SK-N-SH treated with all-trans-retinoic acid at 6 μM for 48 hours (cell line): Measurements from ENCODE around the gene CMTM2.
"Not testable (repeated sequence)": the region's sequence is repeated elsewhere in the genome, so short reads cannot be mapped to it uniquely, and the experiment has no call there.

Experiments used
- ATAC-seq: fragments of 200-7000 bp; cut with Tn5 transposase; 3 replicates; pipeline ENCODE4 v1.9.1; 2020; ENCODE audit warnings: mild to moderate bottlenecking, moderate library complexity
- BACH2 ChIP-seq: fragments of 250-450 bp; sonication (Bioruptor Pico); IDR thresholded peaks from 2 replicates; pipeline ENCODE4 v1.9.0; 2021; ENCODE audit warnings: mild to moderate bottlenecking, borderline replicate concordance
- CSDC2 ChIP-seq: fragments of 250-450 bp; sonication (Bioruptor Pico); IDR thresholded peaks from 2 replicates; pipeline ENCODE4 v1.5.0; 2020; ENCODE audit warnings: mild to moderate bottlenecking, moderate library complexity
- ESRRG ChIP-seq: fragments of 250-450 bp; sonication (Bioruptor Pico); IDR thresholded peaks from 2 replicates; pipeline ENCODE4 v1.6.1; 2021; ENCODE audit warnings: mild to moderate bottlenecking
- GLIS3 ChIP-seq: fragments of 250-450 bp; sonication (Bioruptor Pico); IDR thresholded peaks from 2 replicates; pipeline ENCODE4 v1.5.0; 2020; ENCODE audit warnings: mild to moderate bottlenecking, moderate library complexity
- ISL1 ChIP-seq: fragments of 250-450 bp; sonication (Bioruptor Pico); IDR thresholded peaks from 2 replicates; pipeline ENCODE4 v2.1.2; 2022; ENCODE audit warnings: mild to moderate bottlenecking, moderate library complexity
- PPARA ChIP-seq: fragments of 250-450 bp; sonication (Bioruptor Pico); IDR thresholded peaks from 2 replicates; pipeline ENCODE4 v1.5.0; 2020; ENCODE audit warnings: mild to moderate bottlenecking, borderline replicate concordance
- SNAI2 ChIP-seq: fragments of 250-450 bp; sonication (Bioruptor Pico); IDR thresholded peaks from 2 replicates; pipeline ENCODE4 v1.5.0; 2020; ENCODE audit warnings: mild to moderate bottlenecking, moderate library complexity
- TCF4 ChIP-seq: fragments of 250-450 bp; sonication (Bioruptor Pico); IDR thresholded peaks from 2 replicates; pipeline ENCODE4 v1.8.0; 2021; ENCODE audit warnings: mild to moderate bottlenecking, moderate library complexity, borderline replicate concordance
- TOX ChIP-seq: fragments of 250-450 bp; sonication (Bioruptor Pico); IDR thresholded peaks from 2 replicates; pipeline ENCODE4 v1.8.0; 2021; ENCODE audit warnings: mild to moderate bottlenecking, moderate library complexity, borderline replicate concordance
- ZC3H10 ChIP-seq: fragments of 250-450 bp; sonication (Bioruptor Pico); IDR thresholded peaks from 2 replicates; pipeline ENCODE4 v1.5.1; 2021; ENCODE audit warnings: mild to moderate bottlenecking, moderate library complexity
- ZFP30 ChIP-seq: fragments of 450-650 bp; formaldehyde crosslinking; IDR thresholded peaks from 2 replicates; pipeline ENCODE4 v1.5.0; 2022; ENCODE audit warnings: mild to moderate bottlenecking, moderate library complexity
- ZNF70 ChIP-seq: fragments of 450-650 bp; formaldehyde crosslinking; IDR thresholded peaks from 2 replicates; pipeline ENCODE4 v1.5.0; 2020; ENCODE audit warnings: mild to moderate bottlenecking, moderate library complexity
- ZNF8 ChIP-seq: fragments of 450-650 bp; formaldehyde crosslinking; IDR thresholded peaks from 2 replicates; pipeline ENCODE4 v1.5.0; 2020; ENCODE audit warnings: mild to moderate bottlenecking, moderate library complexity
- TF ChIP-seq, protein P1 (sequence below): fragments of 250-450 bp; sonication (Bioruptor Pico); IDR thresholded peaks from 2 replicates; pipeline ENCODE4 v1.8.0; 2020; ENCODE audit warnings: mild to moderate bottlenecking, moderate library complexity, borderline replicate concordance
- TF ChIP-seq, protein P2 (sequence below): fragments of 250-450 bp; sonication (Bioruptor Pico); IDR thresholded peaks from 2 replicates; pipeline ENCODE4 v1.5.1; 2021; ENCODE audit warnings: mild to moderate bottlenecking, moderate library complexity
- TF ChIP-seq, protein P3 (sequence below): fragments of 250-450 bp; sonication (Bioruptor Pico); IDR thresholded peaks from 2 replicates; pipeline ENCODE4 v1.8.0; 2021; ENCODE audit warnings: low read depth, mild to moderate bottlenecking, moderate library complexity, borderline replicate concordance

CMTM2 gene

DNA sequence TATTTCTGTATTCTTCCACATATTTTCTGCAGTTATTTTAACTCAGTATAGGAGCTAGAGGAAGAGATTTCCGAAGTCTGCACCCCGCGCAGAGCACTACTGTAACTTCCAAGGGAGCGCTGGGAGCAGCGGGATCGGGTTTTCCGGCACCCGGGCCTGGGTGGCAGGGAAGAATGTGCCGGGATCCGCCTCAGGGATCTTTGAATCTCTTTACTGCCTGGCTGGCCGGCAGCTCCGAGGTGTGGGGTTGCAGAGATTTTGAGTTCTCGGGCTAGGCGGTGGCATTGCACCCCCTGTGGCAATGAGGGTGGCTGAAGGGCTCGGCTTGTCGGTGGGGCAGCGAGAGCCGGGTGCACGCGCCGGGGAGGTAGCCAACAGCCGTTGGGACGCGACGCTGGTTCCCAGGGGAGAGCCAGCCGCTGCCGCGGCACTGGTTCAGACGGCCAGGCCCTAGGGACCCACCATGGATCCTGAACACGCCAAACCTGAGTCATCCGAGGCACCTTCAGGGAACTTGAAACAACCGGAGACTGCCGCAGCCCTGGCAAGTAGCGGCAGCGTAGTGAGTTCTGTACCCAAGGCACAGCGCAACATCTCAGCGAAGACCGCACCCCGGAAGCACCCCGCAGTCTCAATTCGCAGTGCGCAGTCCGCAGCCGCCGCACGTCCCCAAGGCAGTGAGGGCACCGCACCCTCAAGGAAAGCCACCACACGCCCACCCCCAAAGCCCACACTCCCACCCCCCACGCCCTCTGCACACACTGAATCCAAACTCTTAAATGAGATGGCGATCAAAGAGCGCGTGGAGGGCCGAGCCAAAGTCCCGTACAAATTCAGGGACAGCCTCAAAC is 13.0 kb upstream of the CMTM2 start, which contains the start of gene CMTM1:
TSS of gene CMTM1 (plus strand) at position 389 of the 851 bp plus-strand sequence. CDS start at position 464, 75 bp downstream.
- TF ChIP-seq, protein P1, sequence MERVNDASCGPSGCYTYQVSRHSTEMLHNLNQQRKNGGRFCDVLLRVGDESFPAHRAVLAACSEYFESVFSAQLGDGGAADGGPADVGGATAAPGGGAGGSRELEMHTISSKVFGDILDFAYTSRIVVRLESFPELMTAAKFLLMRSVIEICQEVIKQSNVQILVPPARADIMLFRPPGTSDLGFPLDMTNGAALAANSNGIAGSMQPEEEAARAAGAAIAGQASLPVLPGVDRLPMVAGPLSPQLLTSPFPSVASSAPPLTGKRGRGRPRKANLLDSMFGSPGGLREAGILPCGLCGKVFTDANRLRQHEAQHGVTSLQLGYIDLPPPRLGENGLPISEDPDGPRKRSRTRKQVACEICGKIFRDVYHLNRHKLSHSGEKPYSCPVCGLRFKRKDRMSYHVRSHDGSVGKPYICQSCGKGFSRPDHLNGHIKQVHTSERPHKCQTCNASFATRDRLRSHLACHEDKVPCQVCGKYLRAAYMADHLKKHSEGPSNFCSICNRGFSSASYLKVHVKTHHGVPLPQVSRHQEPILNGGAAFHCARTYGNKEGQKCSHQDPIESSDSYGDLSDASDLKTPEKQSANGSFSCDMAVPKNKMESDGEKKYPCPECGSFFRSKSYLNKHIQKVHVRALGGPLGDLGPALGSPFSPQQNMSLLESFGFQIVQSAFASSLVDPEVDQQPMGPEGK: no peak
- TF ChIP-seq ESRRG (CRISPR knock-in tag) (no peak), SNAI2 (CRISPR knock-in tag) (no peak), ISL1 (CRISPR knock-in tag) (no peak), ZNF70 (CRISPR knock-in tag) (no peak), CSDC2 (no peak), GLIS3 (CRISPR knock-in tag) (no peak)
- TF ChIP-seq, protein P2, sequence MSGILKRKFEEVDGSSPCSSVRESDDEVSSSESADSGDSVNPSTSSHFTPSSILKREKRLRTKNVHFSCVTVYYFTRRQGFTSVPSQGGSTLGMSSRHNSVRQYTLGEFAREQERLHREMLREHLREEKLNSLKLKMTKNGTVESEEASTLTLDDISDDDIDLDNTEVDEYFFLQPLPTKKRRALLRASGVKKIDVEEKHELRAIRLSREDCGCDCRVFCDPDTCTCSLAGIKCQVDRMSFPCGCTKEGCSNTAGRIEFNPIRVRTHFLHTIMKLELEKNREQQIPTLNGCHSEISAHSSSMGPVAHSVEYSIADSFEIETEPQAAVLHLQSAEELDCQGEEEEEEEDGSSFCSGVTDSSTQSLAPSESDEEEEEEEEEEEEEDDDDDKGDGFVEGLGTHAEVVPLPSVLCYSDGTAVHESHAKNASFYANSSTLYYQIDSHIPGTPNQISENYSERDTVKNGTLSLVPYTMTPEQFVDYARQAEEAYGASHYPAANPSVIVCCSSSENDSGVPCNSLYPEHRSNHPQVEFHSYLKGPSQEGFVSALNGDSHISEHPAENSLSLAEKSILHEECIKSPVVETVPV: no peak
- no peak for ATAC-seq

DNA sequence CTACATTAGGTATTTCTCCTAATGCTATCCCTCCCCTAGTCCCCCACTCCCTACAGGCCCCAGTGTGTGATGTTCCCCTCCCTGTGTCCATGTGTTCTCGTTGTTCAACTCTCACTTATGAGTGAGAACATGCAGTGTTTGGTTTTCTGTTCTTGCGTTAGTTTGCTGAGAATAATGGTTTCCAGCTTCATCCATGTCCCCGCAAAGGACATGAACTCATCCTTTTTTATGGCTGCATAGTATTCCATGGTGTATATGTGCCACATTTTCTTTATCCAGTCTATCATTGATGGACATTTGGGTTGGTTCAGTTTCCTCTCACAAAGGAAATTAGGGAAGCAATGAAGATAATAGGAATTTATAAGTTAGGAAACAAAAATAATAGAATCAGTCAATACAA is 12.0 kb upstream of the CMTM2 start:
- ATAC-seq: not testable (repeated sequence)

DNA sequence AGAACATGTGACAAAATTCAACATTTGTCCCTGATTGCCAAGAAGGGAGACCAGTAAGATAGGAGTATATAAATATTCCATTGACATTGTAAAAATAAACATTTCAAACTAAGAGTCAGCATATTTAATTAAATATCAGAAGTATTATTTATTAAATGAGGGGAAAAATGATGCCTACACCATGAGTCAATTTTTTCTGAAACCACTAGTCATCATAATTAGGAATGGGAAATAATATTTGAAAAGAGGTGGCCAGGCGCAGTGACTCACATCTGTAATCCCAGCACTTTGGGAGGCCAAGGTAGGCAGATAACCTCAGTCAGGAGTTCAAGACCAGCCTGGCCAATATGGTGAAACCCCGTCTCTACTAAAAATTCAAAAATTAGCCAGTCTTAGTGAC is 10.9 kb upstream of the CMTM2 start:
- TF ChIP-seq TOX (CRISPR knock-in tag) (no peak), GLIS3 (CRISPR knock-in tag) (no peak), ZFP30 (CRISPR knock-in tag) (no peak), BACH2 (no peak), ZNF8 (CRISPR knock-in tag) (no peak), TCF4 (CRISPR knock-in tag) (no peak), CSDC2 (no peak)
- TF ChIP-seq, protein P2: no peak
- TF ChIP-seq, protein P3, sequence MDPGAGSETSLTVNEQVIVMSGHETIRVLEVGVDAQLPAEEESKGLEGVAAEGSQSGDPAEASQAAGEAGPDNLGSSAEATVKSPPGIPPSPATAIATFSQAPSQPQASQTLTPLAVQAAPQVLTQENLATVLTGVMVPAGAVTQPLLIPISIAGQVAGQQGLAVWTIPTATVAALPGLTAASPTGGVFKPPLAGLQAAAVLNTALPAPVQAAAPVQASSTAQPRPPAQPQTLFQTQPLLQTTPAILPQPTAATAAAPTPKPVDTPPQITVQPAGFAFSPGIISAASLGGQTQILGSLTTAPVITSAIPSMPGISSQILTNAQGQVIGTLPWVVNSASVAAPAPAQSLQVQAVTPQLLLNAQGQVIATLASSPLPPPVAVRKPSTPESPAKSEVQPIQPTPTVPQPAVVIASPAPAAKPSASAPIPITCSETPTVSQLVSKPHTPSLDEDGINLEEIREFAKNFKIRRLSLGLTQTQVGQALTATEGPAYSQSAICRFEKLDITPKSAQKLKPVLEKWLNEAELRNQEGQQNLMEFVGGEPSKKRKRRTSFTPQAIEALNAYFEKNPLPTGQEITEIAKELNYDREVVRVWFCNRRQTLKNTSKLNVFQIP (CRISPR knock-in tag): no peak
- TF ChIP-seq, protein P1: no peak
- TF ChIP-seq, all 23 proteins: peak for 0
- ATAC-seq: no peak

DNA sequence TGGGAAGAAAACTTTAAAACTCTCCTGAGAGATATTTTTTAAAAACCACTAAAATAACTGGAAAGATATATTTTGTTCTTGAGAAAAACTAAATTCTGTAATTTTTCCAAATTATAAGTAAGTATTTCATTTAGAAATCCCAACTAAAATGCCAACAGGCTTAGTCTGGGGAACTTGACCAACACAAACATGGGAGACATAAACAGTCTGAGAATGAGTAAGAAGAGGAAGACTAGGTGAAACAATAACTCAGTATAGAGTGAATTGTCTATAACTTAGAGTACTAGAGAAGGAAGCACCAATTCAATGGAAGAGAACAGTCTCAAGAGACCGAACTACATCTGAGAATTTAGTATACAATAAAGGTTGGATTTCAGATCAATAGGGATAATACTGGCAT is 10.1 kb upstream of the CMTM2 start:
- no peak for ATAC-seq
- TF ChIP-seq ZFP30 (CRISPR knock-in tag) (no peak), ZC3H10 (CRISPR knock-in tag) (no peak)

DNA sequence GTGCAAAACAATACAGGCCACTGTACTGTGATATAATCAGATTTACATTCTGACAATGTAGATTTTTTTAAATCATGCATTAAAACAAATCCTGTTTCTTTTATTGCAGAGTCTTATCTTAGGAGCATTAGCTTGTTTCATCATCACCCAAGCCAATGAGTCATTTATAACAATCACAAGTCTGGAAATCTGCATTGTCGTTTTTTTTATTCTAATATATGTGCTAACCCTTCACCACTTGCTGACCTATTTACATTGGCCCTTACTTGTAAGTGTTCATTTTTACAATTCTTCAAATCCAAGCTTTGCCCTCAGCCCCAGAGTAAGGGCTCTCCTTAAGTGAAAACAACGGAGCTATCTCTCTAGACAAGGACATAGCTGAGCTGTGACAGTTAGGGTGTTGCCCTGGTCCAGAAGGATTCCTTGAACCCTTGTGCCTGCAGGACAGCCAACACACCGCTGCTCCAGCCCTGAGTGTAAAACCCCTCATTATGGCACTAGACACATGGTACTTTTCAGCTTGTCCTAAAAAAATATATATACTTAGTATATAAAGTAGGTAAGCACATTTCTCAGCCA is 9.3 kb upstream of the CMTM2 start:
- TF ChIP-seq TCF4 (CRISPR knock-in tag): no peak
- TF ChIP-seq ZNF70 (CRISPR knock-in tag): no peak
- TF ChIP-seq ISL1 (CRISPR knock-in tag): peak; percentile 69
- TF ChIP-seq PPARA (CRISPR knock-in tag): no peak
- ATAC-seq: peak; percentile 34
